ENCODE data around the gene FBLN2.

- TF ChIP-seq, protein P1, sequence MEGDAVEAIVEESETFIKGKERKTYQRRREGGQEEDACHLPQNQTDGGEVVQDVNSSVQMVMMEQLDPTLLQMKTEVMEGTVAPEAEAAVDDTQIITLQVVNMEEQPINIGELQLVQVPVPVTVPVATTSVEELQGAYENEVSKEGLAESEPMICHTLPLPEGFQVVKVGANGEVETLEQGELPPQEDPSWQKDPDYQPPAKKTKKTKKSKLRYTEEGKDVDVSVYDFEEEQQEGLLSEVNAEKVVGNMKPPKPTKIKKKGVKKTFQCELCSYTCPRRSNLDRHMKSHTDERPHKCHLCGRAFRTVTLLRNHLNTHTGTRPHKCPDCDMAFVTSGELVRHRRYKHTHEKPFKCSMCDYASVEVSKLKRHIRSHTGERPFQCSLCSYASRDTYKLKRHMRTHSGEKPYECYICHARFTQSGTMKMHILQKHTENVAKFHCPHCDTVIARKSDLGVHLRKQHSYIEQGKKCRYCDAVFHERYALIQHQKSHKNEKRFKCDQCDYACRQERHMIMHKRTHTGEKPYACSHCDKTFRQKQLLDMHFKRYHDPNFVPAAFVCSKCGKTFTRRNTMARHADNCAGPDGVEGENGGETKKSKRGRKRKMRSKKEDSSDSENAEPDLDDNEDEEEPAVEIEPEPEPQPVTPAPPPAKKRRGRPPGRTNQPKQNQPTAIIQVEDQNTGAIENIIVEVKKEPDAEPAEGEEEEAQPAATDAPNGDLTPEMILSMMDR (IDR thresholded peaks at IDR 0.05): no peak
- TF ChIP-seq MAX (IDR thresholded peaks at IDR 0.05; ENCODE audit: low read depth) (no peak), RFX5 (IDR thresholded peaks at IDR 0.05; ENCODE audit: low read length) (no peak)
Observed at GRCh38 chr3:13651775-13652428, 103.0 kb downstream of the FBLN2 start.

All from SK-N-SH (cell line).